ENCODE results near the gene PJVK.

- TF ChIP-seq CTCF (IDR thresholded peaks at IDR 0.05) (no peak), POLR2A (IDR thresholded peaks at IDR 0.05) (no peak)
Measured at GRCh38 chr2:178469219-178469849, 18.2 kb downstream of the PJVK start.

All from Peyer's patch (tissue), 4 donors.